Hematopoietic multipotent progenitor cell treated with erythropoietin and hydrocortisone succinate and interleukin-3 and kit ligand, for 6 days (in vitro differentiated cells): ENCODE results near the gene GBA3.

Experiments used
- DNase-seq: peaks from one replicate; pipeline ENCODE4 v3.0.0-alpha.2; 2015

Gene GBA3

DNA sequence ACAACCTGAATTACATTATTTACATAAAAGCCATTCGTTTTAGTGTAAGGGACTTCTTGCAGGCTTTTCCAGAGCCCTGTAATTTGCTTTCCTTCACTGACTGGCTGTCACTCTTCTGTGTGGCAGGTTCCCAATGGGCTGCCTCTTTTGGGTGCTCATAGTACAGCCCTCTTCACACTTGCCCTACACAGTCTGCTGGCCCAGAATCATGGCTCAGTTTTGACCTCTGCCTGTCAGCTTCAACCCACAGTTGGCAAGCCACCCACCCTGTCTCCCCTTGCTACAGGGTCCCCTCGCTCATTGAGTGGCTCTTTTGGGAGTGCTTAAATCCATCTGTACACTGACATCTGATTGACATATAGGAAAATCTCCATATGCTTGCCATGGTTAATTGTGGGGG lies 97.9 kb downstream of the GBA3 start:
- DNase-seq: no peak

DNA sequence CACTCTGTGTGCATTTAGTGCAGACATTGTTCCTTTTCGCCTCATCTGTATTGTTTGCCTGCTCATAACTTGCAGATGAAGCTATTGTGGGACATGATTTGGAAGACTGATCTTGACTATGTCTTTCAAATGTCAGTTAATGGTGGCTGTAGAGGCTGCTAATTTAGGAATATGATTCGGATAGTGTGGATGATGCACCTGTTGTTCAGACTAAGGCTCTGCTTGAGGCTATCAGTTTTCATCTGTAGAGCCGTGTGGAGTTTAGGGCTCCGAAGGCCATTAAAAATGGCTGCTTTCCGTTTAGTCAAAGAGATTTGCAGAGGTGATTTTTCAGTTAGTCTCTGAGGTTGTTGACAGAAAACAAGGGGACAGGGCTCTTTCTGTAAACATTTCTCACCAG lies 102.0 kb downstream of the GBA3 start:
- no peak for DNase-seq

DNA sequence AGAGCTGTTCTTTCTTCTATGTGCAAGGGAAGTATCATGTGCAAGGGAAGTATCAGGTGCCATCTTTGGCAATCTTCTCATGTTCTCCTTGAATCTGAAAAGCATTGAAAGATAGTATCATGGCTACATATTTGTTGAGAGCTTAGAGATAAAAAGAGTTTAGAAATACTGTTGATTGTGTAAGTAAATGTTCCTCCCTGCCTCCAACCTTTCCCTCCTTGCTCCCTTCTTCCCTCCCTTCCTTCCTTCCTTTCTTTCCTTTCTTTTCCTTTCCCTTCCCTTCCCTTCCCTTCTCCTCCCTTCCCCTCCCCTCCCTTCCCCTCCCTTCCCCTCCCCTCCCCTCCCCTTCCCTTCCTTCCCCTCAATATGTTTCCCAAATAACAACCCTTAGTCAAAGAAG lies 108.7 kb downstream of the GBA3 start:
- no peak for DNase-seq

DNA sequence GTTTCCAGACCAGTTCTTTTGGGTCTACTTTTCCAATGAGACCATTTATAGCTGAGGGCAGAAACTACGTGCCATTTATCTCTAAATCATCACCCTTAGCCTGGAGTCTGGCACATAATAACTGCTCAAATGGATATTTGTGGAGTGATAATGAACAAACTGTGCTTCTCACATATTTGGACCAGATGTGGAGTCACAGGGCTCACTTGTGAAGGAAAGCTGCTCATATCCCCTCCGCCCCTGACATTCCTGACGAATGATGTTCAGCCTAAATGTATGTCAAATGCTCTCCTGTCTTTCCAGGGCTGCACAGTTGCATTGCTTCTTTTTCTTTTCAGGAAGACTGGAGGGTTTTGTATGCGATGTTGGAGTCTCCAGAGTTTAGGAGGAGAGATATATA lies 110.1 kb downstream of the GBA3 start:
- no peak for DNase-seq

DNA sequence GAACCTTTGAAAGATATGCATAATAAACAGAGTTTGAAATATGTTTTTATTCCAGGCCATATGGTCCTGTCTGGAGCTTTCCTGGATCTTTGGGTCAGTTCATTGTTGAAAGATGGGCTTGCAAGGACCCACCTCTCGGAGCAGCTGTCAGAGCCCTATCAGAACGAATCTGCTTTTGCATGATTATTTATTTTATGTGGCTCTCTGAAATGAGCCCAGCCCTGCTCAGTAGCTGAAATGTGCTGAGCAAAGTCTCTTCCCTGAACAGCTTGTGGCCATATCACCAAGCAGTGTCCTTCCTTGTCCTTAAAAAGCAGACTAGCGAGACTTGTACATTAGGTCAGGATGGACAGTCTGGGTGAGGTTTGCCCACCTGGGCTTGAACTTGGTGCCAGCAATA lies 110.8 kb downstream of the GBA3 start:
- no peak for DNase-seq

DNA sequence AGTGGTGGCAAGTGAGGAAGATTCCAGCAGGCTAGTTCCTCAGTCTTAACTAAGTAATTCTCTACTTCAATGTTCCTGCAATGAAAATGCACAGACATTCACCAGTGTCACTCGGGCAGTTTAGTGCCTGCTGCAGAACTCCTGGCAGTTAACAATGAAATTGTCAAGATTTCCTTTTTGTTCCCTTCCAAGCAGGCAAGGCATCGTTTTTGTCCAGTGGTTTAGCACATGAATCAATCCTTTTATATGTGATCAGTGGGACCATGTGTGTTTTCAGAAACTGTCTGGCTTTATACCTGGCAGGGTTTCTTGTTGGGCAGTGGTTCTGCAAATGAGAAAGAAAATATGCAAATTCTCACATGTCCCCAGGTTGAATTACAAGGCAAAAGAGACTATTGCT lies 122.2 kb downstream of the GBA3 start:
- DNase-seq: no peak

DNA sequence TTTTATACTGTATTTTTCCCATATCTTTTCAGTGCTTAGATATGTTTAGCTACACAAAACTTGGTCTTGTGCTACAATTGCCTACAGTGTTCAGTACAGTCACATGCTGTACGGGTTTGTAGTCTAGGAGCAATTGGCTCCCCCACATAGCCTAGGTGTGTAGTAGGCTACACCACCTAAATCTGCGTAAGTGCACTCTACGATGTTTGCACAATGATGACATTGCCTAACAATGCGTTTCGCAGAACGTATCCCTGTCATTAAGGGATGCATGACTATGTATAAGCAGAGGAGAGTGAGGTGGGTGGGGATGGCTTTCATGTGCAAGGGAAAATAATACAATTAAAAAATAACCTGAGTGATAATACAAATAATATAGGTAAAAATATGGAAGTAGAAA lies 131.4 kb downstream of the GBA3 start:
- no peak for DNase-seq

DNA sequence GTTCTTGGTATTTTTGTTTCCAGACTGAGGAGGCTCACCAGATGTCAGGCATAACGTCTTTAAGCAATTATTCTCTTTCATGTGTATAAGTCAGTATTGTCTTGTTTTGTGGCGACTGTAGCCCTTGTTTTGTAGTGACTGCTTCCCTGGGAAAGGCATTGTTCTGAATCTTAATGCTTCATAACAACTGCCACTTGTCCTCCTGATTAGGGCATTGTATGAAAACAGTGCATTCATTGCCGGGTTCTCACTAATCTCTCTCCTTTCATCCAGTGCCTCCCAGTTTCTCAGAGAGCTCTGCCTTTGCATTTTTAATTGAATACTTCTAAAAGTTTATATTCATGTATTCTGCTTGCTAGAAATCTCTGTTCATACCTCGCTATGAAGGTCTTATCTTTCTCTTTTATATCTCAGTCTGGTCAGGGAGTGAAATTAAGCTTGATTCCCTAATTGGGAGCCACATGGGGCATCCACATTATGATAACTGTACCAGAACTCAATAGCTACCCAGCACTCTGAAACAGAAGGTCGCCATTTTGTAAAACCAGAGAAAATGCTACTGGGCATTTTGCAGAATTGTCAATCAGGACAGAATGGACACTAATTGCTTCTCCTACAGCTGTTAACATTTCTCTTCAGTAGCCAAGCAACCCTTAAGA lies 149.8 kb downstream of the GBA3 start:
- DNase-seq: no peak

DNA sequence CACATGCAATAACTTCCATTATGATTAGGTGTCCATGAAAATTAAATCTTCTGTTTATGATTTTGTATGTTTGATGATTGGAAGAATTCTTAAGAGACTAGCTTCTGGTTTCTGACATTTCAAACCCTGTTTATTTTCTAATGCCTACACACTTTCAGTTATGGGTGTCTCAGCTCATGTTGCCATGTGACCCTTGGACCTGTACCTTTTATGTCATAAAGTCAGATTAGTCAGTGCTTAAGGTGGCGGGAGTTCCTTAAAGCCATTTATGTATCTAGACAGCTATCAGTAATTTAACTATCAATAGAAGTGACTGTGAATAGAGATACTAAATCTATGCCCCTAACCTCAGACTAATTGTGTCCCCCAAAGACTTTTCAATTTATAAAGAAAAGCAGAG lies 155.6 kb downstream of the GBA3 start:
- DNase-seq: no peak

DNA sequence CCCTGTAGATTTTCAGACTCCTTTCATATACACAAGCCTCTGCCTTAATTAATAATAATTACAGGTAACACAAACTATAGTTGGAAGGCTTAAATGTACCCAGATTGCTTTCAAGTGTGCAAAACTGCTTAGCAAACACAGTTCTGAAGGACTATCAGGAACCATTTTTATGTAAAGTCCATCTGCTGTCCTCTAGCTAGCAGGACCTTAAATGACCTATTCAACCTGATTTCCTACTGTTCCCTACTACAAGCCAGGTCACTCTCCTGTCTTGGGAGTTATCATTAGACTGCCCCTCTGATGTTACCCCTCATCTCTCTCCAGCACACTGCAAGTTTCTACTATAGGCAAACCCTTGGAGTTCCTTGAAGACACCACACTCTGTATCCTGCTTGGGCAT lies 157.3 kb downstream of the GBA3 start:
- no peak for DNase-seq

DNA sequence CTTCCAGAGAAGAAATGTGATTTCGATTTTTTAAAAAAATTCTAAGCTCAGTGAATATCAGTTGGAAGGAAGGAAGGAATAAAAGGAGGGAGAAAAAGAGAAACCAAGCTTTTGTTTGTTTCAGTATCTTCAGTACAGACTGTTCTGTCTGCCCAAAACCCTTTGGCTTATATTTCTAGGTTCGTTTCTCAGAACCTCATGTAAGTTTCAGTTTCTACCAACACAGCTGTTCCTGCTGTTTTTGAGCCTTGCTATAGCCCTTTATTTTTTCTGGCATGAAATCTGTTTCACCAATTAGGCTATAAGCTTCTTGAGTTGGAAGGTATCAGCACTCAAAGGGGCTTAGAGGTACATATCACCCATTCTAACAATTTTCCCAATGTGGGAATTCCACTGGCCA lies 157.9 kb downstream of the GBA3 start:
- DNase-seq: no peak

DNA sequence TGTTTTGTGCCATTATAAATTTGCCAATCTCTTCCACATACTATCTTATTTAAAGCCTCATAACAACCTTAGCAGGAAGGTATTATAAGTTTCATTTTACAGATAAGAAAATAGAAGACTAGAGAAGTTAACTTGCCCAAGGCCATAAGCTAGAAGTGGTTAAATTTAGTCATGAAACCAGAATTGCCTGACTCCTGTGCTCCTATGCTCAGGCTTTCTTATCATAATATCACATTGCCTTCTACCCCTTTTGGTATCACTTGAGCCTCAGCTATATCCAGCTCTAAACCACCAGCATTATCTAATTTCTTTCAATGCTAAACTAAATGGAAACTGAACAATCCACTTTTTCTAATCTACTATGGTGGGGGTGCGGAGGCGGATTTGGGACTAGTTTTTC lies 164.7 kb downstream of the GBA3 start:
- DNase-seq: no peak

DNA sequence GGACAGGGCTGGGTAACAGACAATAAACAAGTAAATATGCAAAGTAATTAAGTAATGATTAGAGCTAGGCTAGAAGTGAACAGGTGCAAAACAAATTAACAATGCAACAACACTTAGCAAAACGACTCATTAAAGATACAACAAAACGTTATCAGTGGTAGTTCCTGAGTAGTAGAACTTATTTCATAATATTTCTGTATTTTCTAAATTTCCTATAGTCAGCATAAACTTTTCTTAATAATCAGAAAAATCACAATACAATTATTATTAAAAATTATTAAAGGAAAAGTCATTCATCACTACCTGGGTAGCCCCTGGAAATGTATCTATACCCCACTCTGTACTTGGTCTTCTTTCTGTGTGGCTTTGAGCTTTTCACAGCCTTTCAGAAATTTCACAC lies 166.6 kb downstream of the GBA3 start:
- no peak for DNase-seq
